OCI-LY3 (cell line): ENCODE results near the gene PGA4.

Experiments
- H2AFZ ChIP-seq: fragments of 200-600, 300-600 bp; shearing (Covaris generic); 2 replicates; pipeline ENCODE4 v1.6.0; 2014; ENCODE audit warnings: antibody characterized with exemption, low read depth, low read length
- H3K27ac ChIP-seq: fragments of 200-600, 300-600 bp; sonication (generic); 2 replicates; pipeline ENCODE4 v1.5.1; 2014; ENCODE audit warnings: mild to moderate bottlenecking, low read length, moderate library complexity, mixed read lengths
- H3K27me3 ChIP-seq: fragments of 200-600, 300-600 bp; sonication (generic); 2 replicates; pipeline ENCODE4 v1.6.1; 2014; ENCODE audit warnings: low read depth, low read length, mixed read lengths
- H3K36me3 ChIP-seq: fragments of 200-600, 300-600 bp; sonication (generic); replicated peaks from 2 replicates; pipeline ENCODE3; 2014; ENCODE audit warnings: low read depth, low read length, mixed read lengths
- H3K4me1 ChIP-seq: fragments of 300-600, 200-600 bp; sonication (generic); 2 replicates; pipeline ENCODE4 v1.6.1; 2014; ENCODE audit warnings: low read length, mixed read lengths
- H3K4me2 ChIP-seq: fragments of 200-600, 300-600 bp; sonication (generic); 2 replicates; pipeline ENCODE4 v1.6.1; 2014; ENCODE audit warnings: low read length, mixed read lengths
- H3K4me3 ChIP-seq: fragments of 300-600, 200-600 bp; sonication (generic); 2 replicates; pipeline ENCODE4 v1.5.1; 2014; ENCODE audit warnings: antibody characterized with exemption, mild to moderate bottlenecking, low read length, moderate library complexity
- H3K79me2 ChIP-seq: fragments of 300-600, 200-600 bp; shearing (Covaris generic); 2 replicates; pipeline ENCODE4 v1.6.1; 2014; ENCODE audit warnings: mild to moderate bottlenecking, low read length, mixed read lengths
- H3K9ac ChIP-seq: fragments of 300-600, 200-600 bp; shearing (Covaris generic); 2 replicates; pipeline ENCODE4 v1.6.0; 2014; ENCODE audit warnings: mild to moderate bottlenecking, low read length, moderate library complexity
- H3K9me3 ChIP-seq: fragments of 200-600, 300-600 bp; shearing (Covaris generic); 2 replicates; pipeline ENCODE4 v1.6.1; 2014; ENCODE audit warnings: low read length, mixed read lengths; ENCODE audit not compliant: insufficient read depth
- H4K20me1 ChIP-seq: fragments of 200-600, 300-600 bp; sonication (generic); 2 replicates; pipeline ENCODE4 v1.6.1; 2016; ENCODE audit warnings: low read length, mixed read lengths; ENCODE audit not compliant: insufficient read depth
- EZH2phosphoT487 ChIP-seq: fragments of 200-600 bp; shearing (Covaris generic); IDR thresholded peaks from 2 replicates; pipeline ENCODE4 v1.6.1; 2018; ENCODE audit warnings: antibody characterized with exemption, mixed run types, low read depth
- TF ChIP-seq, protein P1 (sequence below): fragments of 200-600, 300-600 bp; sonication (generic); IDR thresholded peaks from 2 replicates; pipeline ENCODE4 v1.5.1; 2014; ENCODE audit warnings: antibody characterized with exemption, low read length, low read depth

Gene PGA4

DNA sequence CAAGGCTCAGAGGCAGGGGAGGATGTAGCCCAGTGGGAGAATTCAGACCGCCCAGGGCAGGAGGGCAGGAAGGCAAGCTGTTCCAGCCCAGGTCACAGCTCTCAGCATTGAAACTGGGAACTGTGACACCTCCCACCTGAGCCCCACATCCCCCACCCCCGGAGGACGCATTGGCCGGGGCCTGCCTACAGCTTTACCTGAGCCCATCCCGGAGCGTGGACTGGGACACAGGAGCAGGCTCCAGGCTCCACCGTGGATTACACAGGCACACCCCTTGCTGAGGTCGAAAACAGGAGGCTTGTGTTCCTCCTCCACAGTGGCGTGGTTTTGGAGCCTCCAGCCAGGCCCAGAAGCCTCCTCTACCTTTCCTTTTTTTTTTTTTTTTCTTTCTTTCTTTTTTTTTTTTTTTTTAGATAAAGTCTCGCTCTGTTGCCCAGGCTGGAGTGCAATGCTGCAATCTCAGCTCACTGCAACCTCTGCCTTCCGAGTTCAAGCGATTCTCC lies 27.9 kb upstream of the PGA4 start:
- H2AFZ ChIP-seq, result no peak overlapping the region
- H3K4me2 ChIP-seq, result no peak overlapping the region
- H3K27ac ChIP-seq, result no peak overlapping the region
- no peaks in the 10 kb centered on the region for H3K79me2 ChIP-seq
- H4K20me1 ChIP-seq, result no peaks in the 10 kb centered on the region
- peaks cover 8% of the 10 kb centered on the region for H3K27me3 ChIP-seq
- no peaks in the 10 kb centered on the region for H3K9me3 ChIP-seq
- TF ChIP-seq, protein P1, sequence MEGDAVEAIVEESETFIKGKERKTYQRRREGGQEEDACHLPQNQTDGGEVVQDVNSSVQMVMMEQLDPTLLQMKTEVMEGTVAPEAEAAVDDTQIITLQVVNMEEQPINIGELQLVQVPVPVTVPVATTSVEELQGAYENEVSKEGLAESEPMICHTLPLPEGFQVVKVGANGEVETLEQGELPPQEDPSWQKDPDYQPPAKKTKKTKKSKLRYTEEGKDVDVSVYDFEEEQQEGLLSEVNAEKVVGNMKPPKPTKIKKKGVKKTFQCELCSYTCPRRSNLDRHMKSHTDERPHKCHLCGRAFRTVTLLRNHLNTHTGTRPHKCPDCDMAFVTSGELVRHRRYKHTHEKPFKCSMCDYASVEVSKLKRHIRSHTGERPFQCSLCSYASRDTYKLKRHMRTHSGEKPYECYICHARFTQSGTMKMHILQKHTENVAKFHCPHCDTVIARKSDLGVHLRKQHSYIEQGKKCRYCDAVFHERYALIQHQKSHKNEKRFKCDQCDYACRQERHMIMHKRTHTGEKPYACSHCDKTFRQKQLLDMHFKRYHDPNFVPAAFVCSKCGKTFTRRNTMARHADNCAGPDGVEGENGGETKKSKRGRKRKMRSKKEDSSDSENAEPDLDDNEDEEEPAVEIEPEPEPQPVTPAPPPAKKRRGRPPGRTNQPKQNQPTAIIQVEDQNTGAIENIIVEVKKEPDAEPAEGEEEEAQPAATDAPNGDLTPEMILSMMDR, result no peak
- TF ChIP-seq EZH2phosphoT487, result no peak
- H3K4me3 ChIP-seq, result no peak overlapping the region
- no peak overlapping the region for H3K9ac ChIP-seq
- no peaks in the 10 kb centered on the region for H3K4me1 ChIP-seq
- H3K36me3 ChIP-seq, result no peaks in the 10 kb centered on the region

DNA sequence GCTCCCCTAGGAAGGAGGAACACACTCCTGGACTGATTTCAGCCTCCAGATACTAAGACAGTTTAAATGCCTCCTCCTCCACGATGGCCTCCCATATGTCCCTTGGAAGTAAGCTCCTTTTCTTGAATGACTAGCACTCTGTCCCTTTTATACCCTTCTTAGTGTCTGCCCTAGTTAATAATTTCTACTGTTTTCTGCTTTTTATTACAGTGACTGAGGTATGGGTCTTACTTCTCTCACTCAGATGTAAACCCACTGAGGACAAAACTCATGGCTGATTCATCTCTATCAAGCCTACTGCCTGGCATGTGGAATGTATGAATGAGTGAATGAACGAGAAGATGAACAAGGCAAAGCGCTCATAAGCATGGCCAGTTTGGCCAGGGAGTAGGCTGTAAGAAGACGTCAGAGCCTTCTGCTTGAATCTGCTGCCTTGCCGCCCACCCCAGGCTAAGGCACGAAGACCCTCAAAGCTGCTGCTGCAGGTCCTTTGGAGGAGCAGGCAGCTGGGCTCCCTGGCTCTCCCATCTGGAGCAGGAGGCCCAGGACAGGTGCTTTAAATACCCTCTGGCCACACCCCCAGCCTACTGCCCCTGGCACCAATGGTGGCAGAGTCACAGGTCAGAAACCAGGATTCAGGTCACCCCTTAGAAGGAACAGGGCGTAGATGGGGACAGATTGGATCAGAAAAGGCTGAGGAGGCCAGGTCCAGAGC lies 27.0 kb upstream of the PGA4 start:
- TF ChIP-seq, protein P1, result no peak
- no peak for TF ChIP-seq EZH2phosphoT487
- Histone ChIP-seq H3K4me3 (no peak overlapping the region), H3K27ac (no peak overlapping the region), H3K79me2 (no peaks in the 10 kb centered on the region), H3K36me3 (no peaks in the 10 kb centered on the region), H3K27me3 (peaks cover 8% of the 10 kb centered on the region), H3K4me1 (no peaks in the 10 kb centered on the region), H4K20me1 (no peaks in the 10 kb centered on the region), H3K9ac (no peak overlapping the region), H2AFZ (no peak overlapping the region), H3K4me2 (no peak overlapping the region), H3K9me3 (no peaks in the 10 kb centered on the region)

DNA sequence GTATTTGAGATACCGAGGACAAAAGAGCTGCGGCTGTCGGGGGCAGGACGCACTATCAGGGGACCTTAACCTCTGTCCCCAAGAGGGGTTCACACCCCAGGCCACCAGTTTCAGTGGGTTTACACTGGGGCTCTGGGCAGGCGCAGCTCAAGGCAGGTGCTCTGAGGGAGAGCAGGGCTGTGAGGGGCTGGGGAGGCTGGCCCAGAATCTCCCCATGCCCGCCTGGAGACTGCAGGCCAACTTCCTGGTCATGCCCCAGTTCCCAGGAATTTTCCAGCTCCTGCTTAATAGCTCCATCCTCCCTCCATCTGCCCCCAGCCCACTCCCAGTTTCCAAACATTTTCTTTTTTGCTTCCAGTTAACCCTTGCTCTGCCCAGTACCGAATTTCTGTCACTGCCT lies 26.4 kb upstream of the PGA4 start:
- H3K4me2 ChIP-seq, result no peak overlapping the region
- H3K4me1 ChIP-seq, result no peaks in the 10 kb centered on the region
- H3K9me3 ChIP-seq, result no peaks in the 10 kb centered on the region
- TF ChIP-seq EZH2phosphoT487, result no peak
- TF ChIP-seq, protein P1, result no peak
- H3K36me3 ChIP-seq, result no peaks in the 10 kb centered on the region
- no peak overlapping the region for H2AFZ ChIP-seq
- no peaks in the 10 kb centered on the region for H3K79me2 ChIP-seq
- peaks cover 8% of the 10 kb centered on the region for H3K27me3 ChIP-seq
- no peak overlapping the region for H3K27ac ChIP-seq
- no peak overlapping the region for H3K9ac ChIP-seq
- no peak overlapping the region for H3K4me3 ChIP-seq
- H4K20me1 ChIP-seq, result no peaks in the 10 kb centered on the region

DNA sequence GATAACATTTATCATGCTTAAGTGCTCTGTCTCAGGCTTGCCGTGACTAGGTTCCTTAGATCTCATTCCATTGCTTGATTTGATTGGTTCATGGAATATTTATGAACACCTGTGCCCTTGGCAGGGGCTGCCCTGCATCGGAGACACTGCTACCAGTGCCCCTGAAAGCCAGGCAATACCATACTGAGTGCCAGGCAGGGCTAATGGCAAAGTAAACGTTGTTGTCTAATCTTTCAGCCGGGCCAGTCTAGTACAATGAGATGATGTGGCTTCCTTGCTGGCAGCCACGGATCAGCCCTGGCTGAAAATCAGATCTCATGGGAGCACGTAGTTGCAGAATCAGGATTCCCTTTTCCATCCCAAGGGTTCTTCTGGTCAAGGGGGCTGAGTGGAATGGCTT lies 23.8 kb upstream of the PGA4 start:
- Histone ChIP-seq H3K27ac (no peak overlapping the region), H3K36me3 (no peaks in the 10 kb centered on the region), H3K4me2 (no peak overlapping the region), H4K20me1 (no peaks in the 10 kb centered on the region), H3K4me3 (no peak overlapping the region), H3K9me3 (no peaks in the 10 kb centered on the region), H2AFZ (no peak overlapping the region), H3K4me1 (no peaks in the 10 kb centered on the region), H3K27me3 (peaks cover 13% of the 10 kb centered on the region), H3K9ac (no peak overlapping the region), H3K79me2 (no peaks in the 10 kb centered on the region)
- TF ChIP-seq, protein P1, result no peak
- TF ChIP-seq EZH2phosphoT487, result no peak
